Measurements from ENCODE around the gene TTC23. TPM values are rescaled to one million over a fixed set of nuclear protein-coding genes. Genes with fewer than 3 reads are reported as not detected.
A peak's percentile ranks its signal among the peaks of the same experiment; 100 is the strongest.
"Not testable (repeated sequence)": the region's sequence is repeated elsewhere in the genome, so short reads cannot be mapped to it uniquely, and the experiment has no call there.

TTC23 gene
- total RNA-seq, 2 donors from 2014 or later: 6.2 to 26.4 TPM

DNA sequence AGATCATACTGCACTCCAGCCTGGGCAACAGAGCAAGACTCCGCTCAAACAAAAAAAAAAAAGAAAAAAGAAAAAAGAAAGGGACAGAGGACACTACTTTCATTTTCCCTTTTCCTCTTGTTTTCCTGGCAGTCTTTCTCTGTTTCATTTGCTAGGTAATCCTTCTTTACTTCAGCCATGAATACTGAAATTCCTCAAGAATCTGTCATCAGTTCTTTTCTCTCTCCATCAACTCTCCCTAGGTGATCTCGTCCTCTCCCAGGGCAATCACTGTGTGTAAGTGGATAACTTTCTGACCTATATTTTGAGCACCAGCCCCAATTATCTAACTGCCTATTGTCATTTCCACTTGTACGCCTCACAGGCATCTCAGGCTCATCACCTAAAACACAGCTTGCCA, 51.5 kb downstream of the TTC23 start:
- H3K36me3 ChIP-seq (replicated peaks in 1 of 2; ENCODE audit: insufficient read depth in 1 of 2, low read depth in 2 of 2): peaks cover 0 to 4% of the 10 kb centered on the region in 2 donors
- 93 to 97% methylated on average over 3 of the region's 3 CpGs for WGBS, 2 donors
- no peak overlapping the region for H3K27ac ChIP-seq
- TF ChIP-seq POLR2A (IDR thresholded peaks at IDR 0.05): no peak
- TF ChIP-seq, protein P1, sequence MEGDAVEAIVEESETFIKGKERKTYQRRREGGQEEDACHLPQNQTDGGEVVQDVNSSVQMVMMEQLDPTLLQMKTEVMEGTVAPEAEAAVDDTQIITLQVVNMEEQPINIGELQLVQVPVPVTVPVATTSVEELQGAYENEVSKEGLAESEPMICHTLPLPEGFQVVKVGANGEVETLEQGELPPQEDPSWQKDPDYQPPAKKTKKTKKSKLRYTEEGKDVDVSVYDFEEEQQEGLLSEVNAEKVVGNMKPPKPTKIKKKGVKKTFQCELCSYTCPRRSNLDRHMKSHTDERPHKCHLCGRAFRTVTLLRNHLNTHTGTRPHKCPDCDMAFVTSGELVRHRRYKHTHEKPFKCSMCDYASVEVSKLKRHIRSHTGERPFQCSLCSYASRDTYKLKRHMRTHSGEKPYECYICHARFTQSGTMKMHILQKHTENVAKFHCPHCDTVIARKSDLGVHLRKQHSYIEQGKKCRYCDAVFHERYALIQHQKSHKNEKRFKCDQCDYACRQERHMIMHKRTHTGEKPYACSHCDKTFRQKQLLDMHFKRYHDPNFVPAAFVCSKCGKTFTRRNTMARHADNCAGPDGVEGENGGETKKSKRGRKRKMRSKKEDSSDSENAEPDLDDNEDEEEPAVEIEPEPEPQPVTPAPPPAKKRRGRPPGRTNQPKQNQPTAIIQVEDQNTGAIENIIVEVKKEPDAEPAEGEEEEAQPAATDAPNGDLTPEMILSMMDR (IDR thresholded peaks at IDR 0.05): no peak
- no peaks in the 10 kb centered on the region for H3K27me3 ChIP-seq
- DNase-seq (no peak), ATAC-seq (no peak)
- intact Hi-C loops (cut with DNase I): no loop called here
- H3K4me3 ChIP-seq: no peak overlapping the region
- no peaks in the 10 kb centered on the region for H3K4me1 ChIP-seq
- no peaks in the 10 kb centered on the region for H3K9me3 ChIP-seq

DNA sequence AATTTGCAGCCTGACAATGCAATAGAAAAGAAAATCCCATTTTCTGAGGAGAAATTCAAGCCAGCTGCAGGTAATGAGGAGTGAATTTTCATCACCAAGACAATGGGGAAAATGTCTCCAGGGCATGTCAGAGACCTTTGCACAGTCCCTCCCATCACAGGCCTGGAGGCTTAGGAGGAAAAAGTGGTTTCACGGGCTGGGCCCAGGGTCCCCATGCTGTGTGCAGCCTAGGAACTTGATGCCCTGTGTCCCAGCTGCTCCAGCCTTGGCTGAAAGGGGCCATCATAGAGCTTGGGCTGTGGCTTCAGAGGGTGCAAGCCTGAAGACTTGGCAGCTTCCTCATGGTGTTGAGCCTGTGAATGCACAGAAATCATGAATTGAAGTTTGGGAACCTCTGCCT, 57.2 kb downstream of the TTC23 start:
- H3K27ac ChIP-seq; intact Hi-C loops (cut with DNase I); H3K9me3 ChIP-seq; H3K36me3 ChIP-seq (replicated peaks in 1 of 2; ENCODE audit: insufficient read depth in 1 of 2, low read depth in 2 of 2); H3K4me3 ChIP-seq; DNase-seq; ATAC-seq; H3K4me1 ChIP-seq; H3K27me3 ChIP-seq: not testable (repeated sequence)
- 40% methylated on average over 1 of the region's 1 CpG; no CpG with 5 or more reads in 1 of the 2 donors for WGBS, 2 donors

GRCh38 chr15:99187936-99188335, 61.4 kb downstream of the TTC23 start:
- no peaks in the 10 kb centered on the region for H3K27me3 ChIP-seq
- no peaks in the 10 kb centered on the region for H3K36me3 ChIP-seq (replicated peaks in 1 of 2; ENCODE audit: insufficient read depth in 1 of 2, low read depth in 2 of 2)
- no peak for ATAC-seq
- no peak for TF ChIP-seq POLR2A (IDR thresholded peaks at IDR 0.05)
- TF ChIP-seq, protein P1 (IDR thresholded peaks at IDR 0.05): no peak
- no peaks in the 10 kb centered on the region for H3K9me3 ChIP-seq
- H3K4me1 ChIP-seq: no peaks in the 10 kb centered on the region
- no peak overlapping the region for H3K4me3 ChIP-seq
- DNase-seq: no peak
- H3K27ac ChIP-seq: no peak overlapping the region
- intact Hi-C loops (cut with DNase I): no loop called here

DNA sequence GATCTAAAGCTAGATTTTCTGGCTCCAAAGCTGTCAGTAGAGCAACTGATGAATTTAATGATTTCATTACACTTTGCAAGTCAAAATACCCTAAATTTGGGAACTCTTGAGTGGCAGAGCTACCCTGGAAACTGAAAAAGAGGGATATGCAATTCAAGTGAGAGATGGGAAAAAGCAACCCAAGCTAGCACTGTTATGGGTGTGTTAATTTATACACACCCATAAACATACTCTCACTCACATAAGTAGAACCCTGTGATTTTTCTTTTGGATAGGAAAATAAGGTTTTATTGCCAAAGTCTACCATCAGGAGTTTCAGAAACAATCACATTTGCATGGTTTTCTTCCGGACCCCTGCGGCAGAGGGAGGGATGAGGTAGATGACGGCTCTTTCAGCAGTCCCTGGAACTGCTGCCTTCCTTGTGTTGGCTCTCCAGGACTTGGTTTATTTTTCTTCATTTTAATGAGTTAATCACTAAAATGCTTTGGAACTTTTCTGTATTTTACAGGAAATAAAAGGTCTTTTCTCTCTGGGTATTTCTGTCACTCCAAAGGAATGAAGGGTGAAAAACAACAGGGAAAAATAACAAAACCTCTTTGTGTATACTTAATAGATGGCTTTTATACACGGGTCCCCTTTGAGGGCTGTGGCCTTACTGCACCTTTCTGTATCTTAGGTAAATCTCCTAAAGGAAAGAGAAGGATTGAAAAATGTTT, 63.8 kb downstream of the TTC23 start:
- no peaks in the 10 kb centered on the region for H3K27me3 ChIP-seq
- intact Hi-C loops (cut with DNase I): no loop called here
- 61 to 67% methylated on average over 4 of the region's 4 CpGs for WGBS, 2 donors
- no peaks in the 10 kb centered on the region for H3K9me3 ChIP-seq
- DNase-seq (no peak), ATAC-seq (no peak)
- no peaks in the 10 kb centered on the region for H3K4me1 ChIP-seq
- no peaks in the 10 kb centered on the region for H3K36me3 ChIP-seq (replicated peaks in 1 of 2; ENCODE audit: insufficient read depth in 1 of 2, low read depth in 2 of 2)
- H3K27ac ChIP-seq: peak overlapping the region in 1 of 4 donors; percentile 1
- no peak overlapping the region for H3K4me3 ChIP-seq
- no peak for TF ChIP-seq POLR2A (IDR thresholded peaks at IDR 0.05)
- TF ChIP-seq, protein P1 (IDR thresholded peaks at IDR 0.05): no peak

- intact Hi-C loops (cut with DNase I): no loop called here
- Histone ChIP-seq H3K27ac (no peak overlapping the region), H3K4me1 (no peaks in the 10 kb centered on the region), H3K27me3 (no peaks in the 10 kb centered on the region), H3K9me3 (no peaks in the 10 kb centered on the region), H3K36me3 (replicated peaks in 1 of 2; ENCODE audit: insufficient read depth in 1 of 2, low read depth in 2 of 2) (no peaks in the 10 kb centered on the region), H3K4me3 (no peak overlapping the region)
- no peak for DNase-seq
- ATAC-seq: no peak
- WGBS, 2 donors: 88 to 97% methylated on average over 1 of the region's 1 CpG
- TF ChIP-seq POLR2A (IDR thresholded peaks at IDR 0.05): no peak
- TF ChIP-seq, protein P1 (IDR thresholded peaks at IDR 0.05): no peak
These were observed 66.6 kb downstream of the TTC23 start for GRCh38 chr15:99182791-99183190.
